Measurements from ENCODE around the gene CDH6.

CDH6 gene

GRCh38 chr5:31208043-31208442 lies 14.6 kb downstream of the CDH6 start:
- CTCF ChIA-PET, result interaction anchor here (2.5 kb wide), 1 partner anchor 24 kb away, joined by 8 read pairs; no protein-coding TSS in a partner anchor
- no peak overlapping the region for H3K4me3 ChIP-seq (ENCODE audit: low read depth, low read length)
- DNase-seq (ENCODE audit: low read depth, low spot score), result no peak
- no peak for TF ChIP-seq CTCF (IDR thresholded peaks at IDR 0.05; ENCODE audit: insufficient read depth, low read length, missing control alignments)
- POLR2A ChIA-PET, result no interaction called here

GRCh38 chr5:31209334-31209733 lies 15.8 kb downstream of the CDH6 start:
- ChIA-PET CTCF (interaction anchor here (0.7 to 0.9 kb wide), 2 partner anchors 23 kb away, joined by 3 to 4 read pairs; no protein-coding TSS in a partner anchor), POLR2A (no interaction called here)
- no peak for TF ChIP-seq CTCF (IDR thresholded peaks at IDR 0.05; ENCODE audit: insufficient read depth, low read length, missing control alignments)

GRCh38 chr5:31211098-31211497 lies 17.6 kb downstream of the CDH6 start:
- ChIA-PET CTCF (interaction anchor here (0.6 kb wide), 1 partner anchor 8 kb away, joined by 3 read pairs; no protein-coding TSS in a partner anchor), POLR2A (no interaction called here)
- no peak for DNase-seq (ENCODE audit: low read depth, low spot score)
- no peak overlapping the region for H3K4me3 ChIP-seq (ENCODE audit: low read depth, low read length)
- no peak for TF ChIP-seq CTCF (IDR thresholded peaks at IDR 0.05; ENCODE audit: insufficient read depth, low read length, missing control alignments)

More at GRCh38 chr5:31209334-31209733, 15.8 kb downstream of the CDH6 start:
- no peak overlapping the region for H3K4me3 ChIP-seq (ENCODE audit: low read depth, low read length)
- no peak for DNase-seq (ENCODE audit: low read depth, low spot score)

GRCh38 chr5:31213257-31213656 lies 19.8 kb downstream of the CDH6 start:
- no peak for DNase-seq (ENCODE audit: low read depth, low spot score)
- ChIA-PET POLR2A (no interaction called here), CTCF (interaction anchor here (0.8 to 3.7 kb wide), 3 partner anchors 19 to 27 kb away, joined by 4 to 16 read pairs (median 11); no protein-coding TSS in a partner anchor)
- TF ChIP-seq CTCF (IDR thresholded peaks at IDR 0.05; ENCODE audit: insufficient read depth, low read length, missing control alignments), result no peak
- H3K4me3 ChIP-seq (ENCODE audit: low read depth, low read length), result no peak overlapping the region

GRCh38 chr5:31213705-31214121 lies 20.2 kb downstream of the CDH6 start:
- CTCF ChIA-PET, result interaction anchor here (0.8 to 3.7 kb wide), 3 partner anchors 18 to 28 kb away, joined by 4 to 16 read pairs (median 11); no protein-coding TSS in a partner anchor
- H3K4me3 ChIP-seq (ENCODE audit: low read depth, low read length), result no peak overlapping the region
- no peak for TF ChIP-seq CTCF (IDR thresholded peaks at IDR 0.05; ENCODE audit: insufficient read depth, low read length, missing control alignments)
- no peak for DNase-seq (ENCODE audit: low read depth, low spot score)
- POLR2A ChIA-PET, result no interaction called here

- H3K4me3 ChIP-seq (ENCODE audit: low read depth, low read length), result no peak overlapping the region
- TF ChIP-seq CTCF (IDR thresholded peaks at IDR 0.05; ENCODE audit: insufficient read depth, low read length, missing control alignments), result no peak
- DNase-seq (ENCODE audit: low read depth, low spot score), result no peak
- ChIA-PET POLR2A (no interaction called here), CTCF (interaction anchor here (0.8 to 3.7 kb wide), 3 partner anchors 18 to 28 kb away, joined by 4 to 16 read pairs (median 11); no protein-coding TSS in a partner anchor)
These were observed 20.7 kb downstream of the CDH6 start for GRCh38 chr5:31214229-31214628.

Measured in AG04449 (cell line).